ENCODE data around the gene PARVB.

The PARVB gene

GRCh38 chr22:44201665-44202064 is 177.6 kb downstream of the PARVB start:
- DNase-seq (ENCODE audit: low read depth), result no peak

- no peak for DNase-seq (ENCODE audit: low read depth)
Observed at GRCh38 chr22:44202261-44202789, 178.2 kb downstream of the PARVB start.

GRCh38 chr22:44203203-44203602 is 179.1 kb downstream of the PARVB start:
- DNase-seq (ENCODE audit: low read depth), result no peak

- DNase-seq (ENCODE audit: low read depth), result no peak
Observed at GRCh38 chr22:44204739-44205515, 180.8 kb downstream of the PARVB start.

GRCh38 chr22:44205516-44206329 is 181.6 kb downstream of the PARVB start:
- no peak for DNase-seq (ENCODE audit: low read depth)

GRCh38 chr22:44206330-44206645 is 182.2 kb downstream of the PARVB start:
- DNase-seq (ENCODE audit: low read depth), result no peak

GRCh38 chr22:44206696-44207095 is 182.6 kb downstream of the PARVB start:
- DNase-seq (ENCODE audit: low read depth), result no peak

- no peak for DNase-seq (ENCODE audit: low read depth)
Observed at GRCh38 chr22:44207173-44207980, 183.3 kb downstream of the PARVB start.

GRCh38 chr22:44207981-44208317 is 183.8 kb downstream of the PARVB start:
- DNase-seq (ENCODE audit: low read depth), result no peak

GRCh38 chr22:44209343-44209742 is 185.2 kb downstream of the PARVB start:
- DNase-seq (ENCODE audit: low read depth), result no peak

- DNase-seq (ENCODE audit: low read depth), result no peak
Observed at GRCh38 chr22:44210722-44211121, 186.6 kb downstream of the PARVB start.

- no peak for DNase-seq (ENCODE audit: low read depth)
Observed at GRCh38 chr22:44211256-44211945, 187.3 kb downstream of the PARVB start.

- DNase-seq (ENCODE audit: low read depth), result no peak
Observed at GRCh38 chr22:44211946-44212930, 188.1 kb downstream of the PARVB start.

- no peak for DNase-seq (ENCODE audit: low read depth)
Observed at GRCh38 chr22:44212936-44213335, 188.8 kb downstream of the PARVB start.

- no peak for DNase-seq (ENCODE audit: low read depth)
Observed at GRCh38 chr22:44213489-44214043, 189.5 kb downstream of the PARVB start.

GRCh38 chr22:44214187-44214586 is 190.1 kb downstream of the PARVB start:
- DNase-seq (ENCODE audit: low read depth), result no peak

- DNase-seq (ENCODE audit: low read depth), result no peak
Observed at GRCh38 chr22:44214764-44215163, 190.7 kb downstream of the PARVB start.

GRCh38 chr22:44215287-44215686 is 191.2 kb downstream of the PARVB start:
- DNase-seq (ENCODE audit: low read depth), result no peak

- no peak for DNase-seq (ENCODE audit: low read depth)
Observed at GRCh38 chr22:44217346-44217745, 193.2 kb downstream of the PARVB start.

- no peak for DNase-seq (ENCODE audit: low read depth)
Observed at GRCh38 chr22:44218071-44218470, 194.0 kb downstream of the PARVB start.
